Thyroid gland (tissue), 4 donors: Measurements from ENCODE around the gene EDAR. TPM values are rescaled to one million over a fixed set of nuclear protein-coding genes. Genes with fewer than 3 reads are reported as not detected.

ENCODE experiments used
- DNase-seq, 2 donors: peaks; one replicate each; pipeline ENCODE4 v3.0.0-alpha.2; 2019
- H3K27ac ChIP-seq, 3 donors: fragments of 200-600 bp; sonication (generic); 1 replicate in 2 of 3; 2 replicates in 1 of 3; pipeline ENCODE4 v1.5.1; 2016 to 2019; ENCODE audit warnings: mild to moderate bottlenecking in 1 of 3, moderate library complexity in 1 of 3
- H3K27me3 ChIP-seq: fragments of 200-600 bp; sonication (generic); one replicate; pipeline ENCODE4 v1.5.1; 2019
- H3K36me3 ChIP-seq, 2 donors: fragments of 200-600 bp; sonication (generic); one replicate each; pipeline ENCODE4 v1.5.1; 2016 to 2019
- H3K4me1 ChIP-seq, 2 donors: fragments of 200-600 bp; sonication (generic); one replicate each; pipeline ENCODE4 v1.5.1; 2017 to 2019
- H3K4me3 ChIP-seq, 3 donors: fragments of 200-600 bp; sonication (generic); replicated peaks in 1 of 3; 1 replicate in 2 of 3; 2 replicates in 1 of 3; pipeline ENCODE4 v1.5.1; 2016; ENCODE audit warnings: mild to moderate bottlenecking in 1 of 3
- H3K9me3 ChIP-seq: fragments of 200-600 bp; sonication (generic); one replicate; pipeline ENCODE4 v1.5.1; 2017
- CTCF ChIP-seq, 6 experiments: fragments of 200-600 bp in 3 of 6; fragments of 450-650 bp in 3 of 6; sonication (generic) in 3 of 6; IDR thresholded peaks; one replicate each; pipeline ENCODE4 v1.5.1; 2016 to 2019; ENCODE audit warnings: antibody characterized with exemption in 6 of 6, mild to moderate bottlenecking in 2 of 6, inconsistent platforms in 1 of 6, moderate library complexity in 1 of 6
- POLR2A ChIP-seq, 2 donors: fragments of 450-650 bp; IDR thresholded peaks; one replicate each; pipeline ENCODE4 v1.6.1; 2017; ENCODE audit warnings: antibody characterized with exemption in 2 of 2, mild to moderate bottlenecking in 2 of 2, moderate library complexity in 1 of 2
- WGBS, 2 donors: methylation state at CpG; one replicate each; pipeline ENCODE4 v1.1.5; 2017; 5-methylcytosine and 5-hydroxymethylcytosine counted together
- intact Hi-C: fragments of 100-400 bp; cut with DNase I; formaldehyde crosslinking; loops from one replicate; pipeline ENCODE4 v1.15.1; 2023
- total RNA-seq, 4 donors: library from RNA; depleted of rRNA; stranded (reverse); fragments of >200 nt; gene quantifications; one replicate each; pipeline ENCODE4 v1.2.3, GENCODE V29; 2016

Gene EDAR
- total RNA-seq, 4 donors from 2014 or later: not detected

DNA sequence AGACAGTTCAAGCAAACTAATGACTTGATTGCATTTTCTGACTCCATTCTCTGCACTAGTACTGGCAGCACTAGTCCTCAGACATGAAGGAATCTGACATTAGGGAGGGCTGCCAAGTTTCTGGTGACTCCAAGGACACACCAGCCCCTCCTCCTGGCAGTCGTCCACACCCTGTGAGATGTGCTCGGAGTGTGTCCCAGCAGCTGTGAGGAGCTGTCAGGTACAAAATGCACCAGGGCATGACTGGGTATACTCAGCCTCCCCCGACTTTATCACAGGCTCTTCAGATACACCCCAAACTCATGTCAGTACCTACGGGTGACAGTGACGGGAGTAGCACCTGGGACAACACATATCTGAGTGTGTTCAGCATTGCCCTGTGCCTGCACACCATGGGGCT, 43.1 kb downstream of the EDAR start:
- Histone ChIP-seq H3K4me3 (no peak overlapping the region), H3K27me3 (no peaks in the 10 kb centered on the region), H3K9me3 (no peaks in the 10 kb centered on the region), H3K27ac (no peak overlapping the region), H3K4me1 (no peaks in the 10 kb centered on the region), H3K36me3 (no peaks in the 10 kb centered on the region)
- DNase-seq: peak; percentile 79 to 90
- intact Hi-C loops: no loop called here
- TF ChIP-seq POLR2A (IDR thresholded peaks at IDR 0.05): no peak
- TF ChIP-seq CTCF (IDR thresholded peaks at IDR 0.05): no peak
- WGBS, 2 donors: 15 to 22% methylated on average over 3 of the region's 5 CpGs

DNA sequence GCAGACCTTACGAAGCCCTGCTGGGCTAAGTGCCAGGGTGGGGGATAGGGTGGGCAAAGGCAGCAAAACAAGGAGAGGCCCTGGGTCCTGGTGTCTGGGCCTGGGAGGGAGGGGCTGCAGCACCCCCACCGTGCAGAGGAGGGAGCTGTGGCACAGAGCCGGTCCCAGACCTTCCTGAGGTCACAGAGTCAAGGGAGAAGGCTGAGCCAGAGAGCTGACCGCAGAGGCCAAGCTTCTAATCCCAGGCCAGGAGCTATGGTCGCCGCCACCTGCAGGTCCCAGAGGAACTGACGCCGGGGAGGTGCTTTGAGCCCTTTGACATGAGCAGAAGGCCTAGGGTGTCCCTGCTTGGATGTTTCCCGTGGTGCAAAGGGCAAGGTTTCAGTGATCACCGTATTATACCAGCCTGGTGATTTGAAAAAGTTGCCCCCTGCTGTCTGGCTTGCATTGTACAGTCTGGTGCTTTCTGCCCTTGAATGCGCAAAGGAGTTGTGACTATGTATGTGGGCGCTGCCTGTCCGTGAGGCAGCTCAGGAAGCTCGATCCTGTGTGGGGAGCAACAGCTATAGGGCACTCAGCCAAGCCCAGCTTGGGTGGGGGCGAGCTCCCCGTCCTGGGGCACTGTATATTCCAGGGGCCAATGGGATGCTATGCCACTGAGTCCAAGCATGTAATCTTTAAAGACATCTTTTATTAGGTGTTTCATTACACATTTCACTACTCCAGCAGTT, 44.3 kb downstream of the EDAR start:
- no peaks in the 10 kb centered on the region for H3K36me3 ChIP-seq
- TF ChIP-seq POLR2A (IDR thresholded peaks at IDR 0.05) (no peak), CTCF (IDR thresholded peaks at IDR 0.05) (no peak)
- 69 to 79% methylated on average over 7 to 11 of the region's 16 CpGs for WGBS, 2 donors
- H3K27me3 ChIP-seq: no peaks in the 10 kb centered on the region
- intact Hi-C loops: no loop called here
- no peak overlapping the region for H3K4me3 ChIP-seq
- H3K9me3 ChIP-seq: no peaks in the 10 kb centered on the region
- DNase-seq: no peak
- no peak overlapping the region for H3K27ac ChIP-seq
- no peaks in the 10 kb centered on the region for H3K4me1 ChIP-seq

GRCh38 chr2:108943751-108944150, 45.3 kb downstream of the EDAR start:
- H3K4me3 ChIP-seq: no peak overlapping the region
- H3K36me3 ChIP-seq: no peaks in the 10 kb centered on the region
- no peaks in the 10 kb centered on the region for H3K27me3 ChIP-seq
- no peak for DNase-seq
- TF ChIP-seq CTCF (IDR thresholded peaks at IDR 0.05): no peak
- no peak for TF ChIP-seq POLR2A (IDR thresholded peaks at IDR 0.05)
- H3K4me1 ChIP-seq: no peaks in the 10 kb centered on the region
- no peak overlapping the region for H3K27ac ChIP-seq
- intact Hi-C loops: no loop called here
- 80 to 83% methylated on average over 6 of the region's 6 CpGs for WGBS, 2 donors
- no peaks in the 10 kb centered on the region for H3K9me3 ChIP-seq

GRCh38 chr2:108942888-108943287, 46.1 kb downstream of the EDAR start:
- Histone ChIP-seq H3K27ac (no peak overlapping the region), H3K36me3 (no peaks in the 10 kb centered on the region), H3K9me3 (no peaks in the 10 kb centered on the region), H3K27me3 (no peaks in the 10 kb centered on the region), H3K4me1 (no peaks in the 10 kb centered on the region), H3K4me3 (no peak overlapping the region)
- no peak for DNase-seq
- intact Hi-C loops: no loop called here
- WGBS, 2 donors: 76 to 81% methylated on average over 15 of the region's 15 CpGs
- TF ChIP-seq CTCF (IDR thresholded peaks at IDR 0.05) (no peak), POLR2A (IDR thresholded peaks at IDR 0.05) (no peak)

GRCh38 chr2:108942231-108942825, 46.7 kb downstream of the EDAR start:
- DNase-seq: no peak
- H3K4me3 ChIP-seq: no peak overlapping the region
- H3K27me3 ChIP-seq: no peaks in the 10 kb centered on the region
- TF ChIP-seq POLR2A (IDR thresholded peaks at IDR 0.05) (no peak), CTCF (IDR thresholded peaks at IDR 0.05) (no peak)
- no peaks in the 10 kb centered on the region for H3K9me3 ChIP-seq
- H3K36me3 ChIP-seq: no peaks in the 10 kb centered on the region
- no peak overlapping the region for H3K27ac ChIP-seq
- H3K4me1 ChIP-seq: no peaks in the 10 kb centered on the region
- 92 to 93% methylated on average over 33 of the region's 34 CpGs for WGBS, 2 donors
- intact Hi-C loops: no loop called here
